ENCODE measurements around the gene CCT6A. TPM values are rescaled to one million over a fixed set of nuclear protein-coding genes. Genes with fewer than 3 reads are reported as not detected.
A peak's percentile ranks its signal among the peaks of the same experiment; 100 is the strongest.
"Not testable (repeated sequence)": the region's sequence is repeated elsewhere in the genome, so short reads cannot be mapped to it uniquely, and the experiment has no call there.

The CCT6A gene
- total RNA-seq, 1 experiment from 2014 or later: 257 TPM

GRCh38 chr7:56098187-56099008, 46.8 kb downstream of the CCT6A start:
- ATAC-seq; H3K27ac ChIP-seq (ENCODE audit: low read depth, low read length); intact Hi-C loops (cut with micrococcal nuclease); BruUV-seq (replicated peaks); CTCF ChIA-PET; POLR2A ChIA-PET; H3K4me1 ChIP-seq (ENCODE audit: control insufficient read depth in 1 of 2, insufficient read depth in 2 of 2, low read length in 2 of 2); RAD21 ChIA-PET (ENCODE audit: low non-redundant PET in 1 of 2, low total read pairs in 2 of 2, uncharacterized antibody in 2 of 2, unreplicated experiment in 2 of 2); H3K9ac ChIP-seq (ENCODE audit: low read length); H2AFZ ChIP-seq (ENCODE audit: low read depth, low read length, poor library complexity, severe bottlenecking); H4K20me1 ChIP-seq (ENCODE audit: insufficient read depth); H3K4me2 ChIP-seq (ENCODE audit: low read length); DNase-seq (ENCODE audit: low read depth, low spot score); H3K9me2 ChIP-seq (ENCODE audit: insufficient read depth); H3K4me3 ChIP-seq (replicated peaks in 1 of 2; ENCODE audit: low read depth in 1 of 2, low read length in 2 of 2); H3K9me3 ChIP-seq (ENCODE audit: control insufficient read depth in 1 of 2, insufficient read depth in 1 of 2, low read depth in 1 of 2, low read length in 2 of 2); H3K27me3 ChIP-seq (ENCODE audit: insufficient read depth, low read length): not testable (repeated sequence)
- 0 out of 2 replicates have a peak, but pooled peaks have one; percentile 14 for TF ChIP-seq POLR2AphosphoS5 (IDR thresholded peaks at IDR 0.05; ENCODE audit: low read depth, low read length)
- Histone ChIP-seq H3K79me2 (ENCODE audit: insufficient read depth, low read length) (peaks cover 14% of the 10 kb centered on the region), H3K36me3 (ENCODE audit: control insufficient read depth in 1 of 2, insufficient read depth in 2 of 2, low read length in 2 of 2) (peaks cover 29 to 37% of the 10 kb centered on the region in 2 experiments)

GRCh38 chr7:56099653-56100052, 48.1 kb downstream of the CCT6A start:
- Histone ChIP-seq H3K4me2 (ENCODE audit: low read length) (no peak overlapping the region), H3K27ac (ENCODE audit: low read depth, low read length) (no peak overlapping the region), H3K27me3 (ENCODE audit: insufficient read depth, low read length) (no peaks in the 10 kb centered on the region), H3K4me3 (replicated peaks in 1 of 2; ENCODE audit: low read depth in 1 of 2, low read length in 2 of 2) (no peak overlapping the region), H3K9me2 (ENCODE audit: insufficient read depth) (no peaks in the 10 kb centered on the region), H3K9ac (ENCODE audit: low read length) (no peak overlapping the region), H2AFZ (ENCODE audit: low read depth, low read length, poor library complexity, severe bottlenecking) (no peak overlapping the region), H3K79me2 (ENCODE audit: insufficient read depth, low read length) (peaks cover 27% of the 10 kb centered on the region), H3K9me3 (ENCODE audit: control insufficient read depth in 1 of 2, insufficient read depth in 1 of 2, low read depth in 1 of 2, low read length in 2 of 2) (no peaks in the 10 kb centered on the region), H4K20me1 (ENCODE audit: insufficient read depth) (no peaks in the 10 kb centered on the region), H3K4me1 (ENCODE audit: control insufficient read depth in 1 of 2, insufficient read depth in 2 of 2, low read length in 2 of 2) (no peaks in the 10 kb centered on the region), H3K36me3 (ENCODE audit: control insufficient read depth in 1 of 2, insufficient read depth in 2 of 2, low read length in 2 of 2) (peaks cover 37 to 46% of the 10 kb centered on the region in 2 experiments)
- ChIA-PET POLR2A (no interaction called here), RAD21 (ENCODE audit: low non-redundant PET in 1 of 2, low total read pairs in 2 of 2, uncharacterized antibody in 2 of 2, unreplicated experiment in 2 of 2) (no interaction called here), CTCF (no interaction called here)
- DNase-seq (ENCODE audit: low read depth, low spot score): no peak
- ATAC-seq: peak; percentile 49; the same call in 1 of the 2 replicates
- intact Hi-C loops (cut with micrococcal nuclease): no loop called here
- TF ChIP-seq ZNF274 (IDR thresholded peaks at IDR 0.05; ENCODE audit: low read depth, low read length) (no peak), ELF1 (IDR thresholded peaks at IDR 0.05; ENCODE audit: borderline replicate concordance, low read depth) (no peak), CTCF (IDR thresholded peaks at IDR 0.05 in 2 of 3, conservative IDR thresholded peaks at IDR 0.05 in 1 of 3; ENCODE audit: borderline replicate concordance in 1 of 3, insufficient read depth in 1 of 3, low read depth in 2 of 3, low read length in 2 of 3) (peak in 2 of 3 experiments; percentile 6 to 21; a peak in 1 of 6 replicates), SP1 (IDR thresholded peaks at IDR 0.05; ENCODE audit: low read depth) (no peak)
- no TSS peak for BruUV-seq (replicated peaks)

GRCh38 chr7:56104138-56104537, 52.6 kb downstream of the CCT6A start:
- BruUV-seq (replicated peaks); H3K9me3 ChIP-seq (ENCODE audit: control insufficient read depth in 1 of 2, insufficient read depth in 1 of 2, low read depth in 1 of 2, low read length in 2 of 2); CTCF ChIA-PET; H2AFZ ChIP-seq (ENCODE audit: low read depth, low read length, poor library complexity, severe bottlenecking); H3K27me3 ChIP-seq (ENCODE audit: insufficient read depth, low read length); DNase-seq (ENCODE audit: low read depth, low spot score); H3K9ac ChIP-seq (ENCODE audit: low read length); ATAC-seq; RAD21 ChIA-PET (ENCODE audit: low non-redundant PET in 1 of 2, low total read pairs in 2 of 2, uncharacterized antibody in 2 of 2, unreplicated experiment in 2 of 2); intact Hi-C loops (cut with micrococcal nuclease); H4K20me1 ChIP-seq (ENCODE audit: insufficient read depth); H3K27ac ChIP-seq (ENCODE audit: low read depth, low read length); H3K4me2 ChIP-seq (ENCODE audit: low read length); H3K4me3 ChIP-seq (replicated peaks in 1 of 2; ENCODE audit: low read depth in 1 of 2, low read length in 2 of 2); H3K9me2 ChIP-seq (ENCODE audit: insufficient read depth): not testable (repeated sequence)
- H3K36me3 ChIP-seq (ENCODE audit: control insufficient read depth in 1 of 2, insufficient read depth in 2 of 2, low read length in 2 of 2): peaks cover 37 to 47% of the 10 kb centered on the region in 2 experiments
- H3K79me2 ChIP-seq (ENCODE audit: insufficient read depth, low read length): peaks cover 43% of the 10 kb centered on the region
- POLR2A ChIA-PET: interaction anchor here (1.5 kb wide), 1 partner anchor 53 kb away, joined by 4 read pairs; the partner anchor contains the start of gene PSPH
- H3K4me1 ChIP-seq (ENCODE audit: control insufficient read depth in 1 of 2, insufficient read depth in 2 of 2, low read length in 2 of 2): peaks cover 2 to 13% of the 10 kb centered on the region in 2 experiments; a peak in 2 of 4 replicates

All from HCT116 (cell line).